Measurements from ENCODE around the gene SENP3. TPM values are rescaled to one million over a fixed set of nuclear protein-coding genes. Genes with fewer than 3 reads are reported as not detected.

SENP3 gene
- total RNA-seq, 1 donor from 2014 or later = 92.0 TPM

- intact Hi-C loops (cut with DNase I) = loop anchor here (10.0 kb wide), 1 partner anchor 588 kb away; the partner anchor contains the start of gene TMEM107
- H3K4me3 ChIP-seq = no peak overlapping the region
- H3K36me3 ChIP-seq = peaks cover 7 to 9% of the 10 kb centered on the region in 2 donors
- H3K27me3 ChIP-seq = no peaks in the 10 kb centered on the region
- no peak for TF ChIP-seq CTCF (IDR thresholded peaks at IDR 0.05)
- H3K9me3 ChIP-seq = no peaks in the 10 kb centered on the region
- peaks cover 22 to 36% of the 10 kb centered on the region in 2 donors for H3K4me1 ChIP-seq
- no peak overlapping the region for H3K27ac ChIP-seq
- no peak for DNase-seq (ENCODE audit: low spot score in 2 of 2)
Measured at GRCh38 chr17:7586673-7587419, 25.1 kb downstream of the SENP3 start.

GRCh38 chr17:7587420-7588151 lies 25.9 kb downstream of the SENP3 start:
- Histone ChIP-seq H3K4me1 (peaks cover 17 to 29% of the 10 kb centered on the region in 2 donors), H3K9me3 (no peaks in the 10 kb centered on the region), H3K27me3 (no peaks in the 10 kb centered on the region), H3K36me3 (peaks cover 14 to 16% of the 10 kb centered on the region in 2 donors), H3K27ac (peak overlapping the region; percentile 23 to 36), H3K4me3 (peak overlapping the region in 1 of 2 donors; percentile 23)
- no peak for TF ChIP-seq CTCF (IDR thresholded peaks at IDR 0.05)
- no peak for DNase-seq (ENCODE audit: low spot score in 2 of 2)
- intact Hi-C loops (cut with DNase I) = loop anchor here (2.0 to 10.0 kb wide), 3 partner anchors 27 to 587 kb away; partner anchors contain the start of genes FXR2 and TMEM107

GRCh38 chr17:7588553-7589203 lies 27.0 kb downstream of the SENP3 start:
- H3K27me3 ChIP-seq = no peaks in the 10 kb centered on the region
- H3K4me1 ChIP-seq = peaks cover 10 to 22% of the 10 kb centered on the region in 2 donors
- peak overlapping the region; percentile 54 to 67 for H3K4me3 ChIP-seq
- intact Hi-C loops (cut with DNase I) = loop anchor here (2.0 to 10.0 kb wide), 3 partner anchors 26 to 586 kb away; partner anchors contain the start of genes FXR2 and TMEM107
- no peak for DNase-seq (ENCODE audit: low spot score in 2 of 2)
- TF ChIP-seq CTCF (IDR thresholded peaks at IDR 0.05) = no peak
- H3K27ac ChIP-seq = peak overlapping the region; percentile 23 to 60
- H3K36me3 ChIP-seq = peaks cover 25 to 27% of the 10 kb centered on the region in 2 donors
- H3K9me3 ChIP-seq = no peaks in the 10 kb centered on the region

GRCh38 chr17:7589204-7589868 lies 27.6 kb downstream of the SENP3 start:
- Histone ChIP-seq H3K4me1 (peaks cover 8 to 18% of the 10 kb centered on the region in 2 donors), H3K9me3 (no peaks in the 10 kb centered on the region), H3K4me3 (peak overlapping the region; percentile 54 to 67), H3K27me3 (no peaks in the 10 kb centered on the region), H3K36me3 (peaks cover 32 to 34% of the 10 kb centered on the region in 2 donors), H3K27ac (peak overlapping the region; percentile 23 to 60)
- peak; percentile 45 to 92 for DNase-seq (ENCODE audit: low spot score in 2 of 2)
- TF ChIP-seq CTCF (IDR thresholded peaks at IDR 0.05) = peak; percentile 89 to 95 (median 93)
- intact Hi-C loops (cut with DNase I) = loop anchor here (2.0 to 10.0 kb wide), 3 partner anchors 25 to 585 kb away; partner anchors contain the start of genes FXR2 and TMEM107

All from ascending aorta (tissue), 2 donors.